ENCODE data around the gene FAM222A.

Gene FAM222A

GRCh38 chr12:109802828-109803227 is 89.2 kb downstream of the FAM222A start:
- no peak for DNase-seq (ENCODE audit: low read depth)

- no peak for DNase-seq (ENCODE audit: low read depth)
Measured at GRCh38 chr12:109803678-109804077, 90.1 kb downstream of the FAM222A start.

GRCh38 chr12:109804820-109805761 is 91.5 kb downstream of the FAM222A start:
- peak; percentile 57 for DNase-seq (ENCODE audit: low read depth)

- no peak for DNase-seq (ENCODE audit: low read depth)
Measured at GRCh38 chr12:109807954-109808643, 94.5 kb downstream of the FAM222A start.

GRCh38 chr12:109808876-109809646 is 95.4 kb downstream of the FAM222A start:
- no peak for DNase-seq (ENCODE audit: low read depth)

- no peak for DNase-seq (ENCODE audit: low read depth)
Measured at GRCh38 chr12:109810954-109811623, 97.5 kb downstream of the FAM222A start.

GRCh38 chr12:109811624-109811995 is 98.0 kb downstream of the FAM222A start:
- DNase-seq (ENCODE audit: low read depth) = no peak

GRCh38 chr12:109813810-109814416 is 100.3 kb downstream of the FAM222A start:
- DNase-seq (ENCODE audit: low read depth) = no peak

- DNase-seq (ENCODE audit: low read depth) = no peak
Measured at GRCh38 chr12:109814600-109815150, 101.0 kb downstream of the FAM222A start.

GRCh38 chr12:109815225-109815624 is 101.6 kb downstream of the FAM222A start:
- no peak for DNase-seq (ENCODE audit: low read depth)

- no peak for DNase-seq (ENCODE audit: low read depth)
Measured at GRCh38 chr12:109815757-109816617, 102.4 kb downstream of the FAM222A start.

GRCh38 chr12:109816870-109817269 is 103.2 kb downstream of the FAM222A start:
- no peak for DNase-seq (ENCODE audit: low read depth)

- no peak for DNase-seq (ENCODE audit: low read depth)
Measured at GRCh38 chr12:109817627-109818231, 104.1 kb downstream of the FAM222A start.

GRCh38 chr12:109818253-109818652 is 104.6 kb downstream of the FAM222A start:
- DNase-seq (ENCODE audit: low read depth) = no peak

- no peak for DNase-seq (ENCODE audit: low read depth)
Measured at GRCh38 chr12:109818905-109819500, 105.4 kb downstream of the FAM222A start.

Measured in activated T-cell treated with anti-CD3 and anti-CD28 coated beads for 24 hours (primary cell).